Activated CD4-positive, alpha-beta T cell treated with anti-CD3 and anti-CD28 coated beads, Interleukin-2, amount 10 ng/mL, durations not matched to agents 7 days and 5 days (primary cell): ENCODE data around the gene RPL19. TPM values are rescaled to one million over a fixed set of nuclear protein-coding genes. Genes with fewer than 3 reads are reported as not detected.

ENCODE experiments used
- CTCF ChIA-PET: fragments of 350-600 bp; sonication (Branson Sonifier 250); formaldehyde crosslinking; loops from one replicate; lab custom pipeline; 2021; ENCODE audit warnings: antibody characterized with exemption; lab: Charles Lee
- POLR2A ChIA-PET: fragments of 350-600 bp; sonication (Branson Sonifier 250); formaldehyde crosslinking; loops from one replicate; lab custom pipeline; 2021; ENCODE audit warnings: antibody characterized with exemption; lab: Charles Lee
- DNase-seq: peaks from one replicate; pipeline ENCODE4 v3.0.0-alpha.2; 2020
- H3K27ac Mint-ChIP-seq: one replicate; pipeline ENCODE4 v1.8.0; 2021; ENCODE audit warnings: mild to moderate bottlenecking, moderate library complexity, mixed read lengths
- H3K27me3 Mint-ChIP-seq: one replicate; pipeline ENCODE4 v1.8.0; 2021; ENCODE audit warnings: mixed read lengths
- H3K36me3 Mint-ChIP-seq: one replicate; pipeline ENCODE4 v1.8.0; 2021; ENCODE audit warnings: low read depth, mixed read lengths
- H3K4me1 Mint-ChIP-seq: one replicate; pipeline ENCODE4 v1.8.0; 2021; ENCODE audit warnings: mixed read lengths
- H3K4me3 Mint-ChIP-seq: one replicate; pipeline ENCODE4 v1.8.0; 2021; ENCODE audit warnings: mild to moderate bottlenecking, moderate library complexity, mixed read lengths
- H3K9me3 Mint-ChIP-seq: one replicate; pipeline ENCODE4 v1.8.0; 2021; ENCODE audit warnings: mixed read lengths
- total RNA-seq, 2 experiments: library from RNA; stranded (reverse); gene quantifications; one replicate each; pipeline ENCODE4 v1.2.3, GENCODE V29; 2021

Gene RPL19
- total RNA-seq, 2 experiments from 2014 or later, result 1,832 to 1,924 TPM

DNA sequence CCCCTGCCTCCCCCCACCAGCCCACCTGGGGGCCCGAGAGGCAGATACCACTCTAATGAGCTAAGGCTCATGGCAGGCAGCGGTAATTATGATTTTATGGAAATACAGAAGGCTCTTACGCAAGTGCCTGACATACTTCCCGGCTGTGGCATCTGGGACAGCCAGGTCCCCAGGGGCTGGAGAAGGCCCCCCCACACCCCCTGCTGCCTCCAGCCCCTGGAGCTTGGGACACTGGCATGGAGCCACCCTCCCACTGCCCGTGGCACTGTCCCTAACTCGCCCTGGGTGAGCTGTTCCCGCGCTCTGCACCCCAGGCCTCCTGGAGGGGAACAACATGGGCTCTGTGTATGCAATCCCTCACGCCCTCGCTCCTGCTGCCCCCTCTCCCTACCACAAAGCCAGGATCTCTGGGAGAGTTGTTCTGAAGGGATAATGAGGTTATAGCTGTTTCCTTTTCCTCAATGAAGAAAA lies 31.0 kb downstream of the RPL19 start:
- peaks cover under 1% of the 10 kb centered on the region for H3K36me3 Mint-ChIP-seq
- H3K27ac Mint-ChIP-seq, result no peak overlapping the region
- H3K4me1 Mint-ChIP-seq, result peaks cover 15% of the 10 kb centered on the region
- DNase-seq, result no peak
- ChIA-PET POLR2A (no interaction called here), CTCF (interaction anchor here (0.7 to 2.3 kb wide), 9 partner anchors 8 to 77 kb away, joined by 3 to 18 read pairs (median 3); no protein-coding TSS in a partner anchor)
- H3K9me3 Mint-ChIP-seq, result no peaks in the 10 kb centered on the region
- no peak overlapping the region for H3K4me3 Mint-ChIP-seq
- peaks cover 27% of the 10 kb centered on the region for H3K27me3 Mint-ChIP-seq

DNA sequence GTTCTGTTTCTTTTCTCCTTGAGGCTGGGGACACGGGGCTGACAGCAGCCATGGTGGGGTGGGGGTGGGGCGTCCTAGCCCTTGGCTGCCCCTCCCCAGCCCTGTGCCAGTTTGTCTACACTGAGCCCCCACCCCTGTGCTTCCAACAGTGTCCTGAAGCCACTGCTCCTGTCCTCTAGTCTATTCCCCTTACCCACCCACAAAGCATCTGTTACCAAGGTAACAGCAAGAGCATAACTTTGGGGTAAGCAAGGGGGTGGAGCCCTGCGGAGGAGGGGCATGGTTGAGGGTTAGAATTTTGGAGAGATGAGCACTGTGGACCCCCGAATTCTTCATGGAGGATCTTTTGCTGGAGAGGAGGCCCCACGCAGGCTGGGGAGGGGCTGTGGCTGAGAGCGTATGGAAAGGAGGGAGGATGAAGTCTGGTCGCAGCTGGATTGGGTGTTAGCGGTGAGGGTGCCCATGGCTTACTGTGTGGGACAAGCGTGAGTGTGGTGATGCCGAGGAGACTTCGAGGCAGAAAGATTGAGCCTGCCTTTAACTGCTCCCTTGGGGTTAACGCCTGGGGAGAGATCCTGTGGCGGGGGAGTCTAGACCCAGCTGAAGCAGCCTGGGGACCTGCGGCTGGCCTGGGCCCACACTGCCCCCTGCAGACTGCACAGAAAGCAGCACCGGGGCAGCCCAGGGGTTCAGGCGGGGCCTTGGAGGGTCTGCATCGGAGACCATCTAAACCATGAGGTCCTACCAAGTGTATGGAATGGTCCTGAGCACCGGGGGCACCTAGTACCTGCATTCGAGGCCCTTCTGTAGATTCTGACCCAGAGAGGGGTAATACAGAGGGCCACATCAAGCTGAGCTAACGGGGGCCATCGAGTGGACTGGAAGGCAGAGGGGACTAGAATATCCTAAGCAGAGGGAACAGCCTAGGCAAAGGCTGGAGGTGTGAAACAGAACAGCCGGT lies 31.8 kb downstream of the RPL19 start:
- no peaks in the 10 kb centered on the region for H3K9me3 Mint-ChIP-seq
- H3K27ac Mint-ChIP-seq, result no peak overlapping the region
- peaks cover 22% of the 10 kb centered on the region for H3K27me3 Mint-ChIP-seq
- no peak overlapping the region for H3K4me3 Mint-ChIP-seq
- H3K4me1 Mint-ChIP-seq, result peaks cover 14% of the 10 kb centered on the region
- H3K36me3 Mint-ChIP-seq, result no peaks in the 10 kb centered on the region
- DNase-seq, result peak; percentile 56
- CTCF ChIA-PET, result interaction anchor here (0.6 to 2.3 kb wide), 17 partner anchors 8 to 260 kb away, joined by 3 to 18 read pairs (median 4); partner anchors contain the start of gene RPL19
- POLR2A ChIA-PET, result interaction anchor here (1.3 kb wide), 1 partner anchor 32 kb away, joined by 3 read pairs; the partner anchor contains the start of gene RPL19

DNA sequence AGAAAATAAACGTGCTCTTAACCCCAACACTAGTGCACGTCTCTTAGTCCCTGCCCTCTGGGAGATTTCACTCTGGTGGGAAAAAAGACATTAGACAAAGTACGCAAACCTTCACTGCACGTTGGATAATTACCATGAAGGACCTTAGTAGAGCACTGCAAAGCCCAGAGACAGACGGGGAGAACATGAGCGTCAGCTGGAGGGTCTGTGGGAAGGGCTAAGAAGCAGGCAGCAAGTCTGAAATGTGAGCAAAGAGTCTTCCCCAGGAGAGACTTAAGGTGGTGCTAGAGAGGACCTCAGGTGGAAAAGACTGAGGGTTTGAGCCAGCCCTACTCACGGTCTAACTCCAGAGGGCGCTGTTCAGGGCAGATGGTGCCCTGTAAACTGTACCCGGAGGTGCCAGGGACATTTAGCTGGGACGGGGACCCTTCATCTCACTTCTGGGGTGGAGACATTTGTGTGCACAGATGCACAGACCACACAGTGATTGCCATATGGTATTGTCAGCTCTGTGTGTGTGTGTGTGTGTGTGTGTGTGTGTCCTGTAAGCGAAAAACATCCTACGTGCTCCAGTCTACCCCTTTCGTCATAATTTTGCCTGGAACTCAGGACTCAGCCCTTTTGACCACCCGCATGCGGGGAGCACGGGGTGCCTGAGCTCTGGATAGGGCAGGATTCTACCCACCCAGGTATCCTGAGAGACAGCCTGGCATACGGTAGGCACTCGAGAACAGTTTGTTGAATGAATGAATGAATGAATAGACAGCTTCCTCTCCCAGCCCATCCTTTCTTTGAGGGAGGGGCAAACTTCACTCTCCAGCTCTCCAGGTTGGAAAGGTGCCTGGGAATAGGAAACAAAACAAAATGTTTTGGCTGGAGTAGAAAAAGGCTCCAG lies 35.7 kb downstream of the RPL19 start:
- CTCF ChIA-PET, result interaction anchor here (0.6 to 3.7 kb wide), 19 partner anchors 9 to 418 kb away, joined by 3 to 28 read pairs (median 4); partner anchors contain the start of genes CACNB1, RPL19 and STAC2
- no peak overlapping the region for H3K4me3 Mint-ChIP-seq

DNA sequence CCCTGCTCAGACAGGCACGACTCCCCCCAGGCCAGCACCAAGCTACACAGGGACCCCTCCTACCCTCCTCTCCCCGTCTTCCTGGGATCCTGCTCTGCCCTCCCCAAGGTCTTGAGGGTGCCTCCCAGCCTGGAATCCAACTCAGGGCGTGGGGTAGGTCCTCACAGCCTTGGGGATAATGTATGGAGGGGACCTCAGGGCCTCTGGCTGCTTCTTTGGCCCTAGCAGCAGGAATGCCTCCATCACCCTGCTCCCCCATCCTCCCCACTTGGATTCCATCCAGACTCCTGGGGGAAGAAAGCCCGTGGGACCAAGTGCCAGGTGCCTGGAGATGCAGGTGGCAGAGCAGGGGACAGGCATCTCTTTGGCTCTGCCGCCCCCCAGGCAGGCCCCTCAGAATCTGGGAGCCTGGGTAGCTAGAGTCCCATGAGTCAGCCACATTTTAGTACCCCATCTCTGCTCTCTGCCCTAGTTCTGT lies 36.4 kb downstream of the RPL19 start:
- Mint-ChIP-seq H3K4me3 (no peak overlapping the region), H3K27ac (no peak overlapping the region), H3K27me3 (peaks cover 4% of the 10 kb centered on the region), H3K4me1 (peaks cover 34% of the 10 kb centered on the region), H3K36me3 (no peaks in the 10 kb centered on the region), H3K9me3 (no peaks in the 10 kb centered on the region)
- ChIA-PET POLR2A (no interaction called here), CTCF (interaction anchor here (0.5 to 3.7 kb wide), 17 partner anchors 9 to 418 kb away, joined by 3 to 28 read pairs (median 4); partner anchors contain the start of genes RPL19 and STAC2)
- DNase-seq, result no peak

More for the DNA sequence above, 35.7 kb downstream of the RPL19 start:
- Mint-ChIP-seq H3K27me3 (peaks cover 4% of the 10 kb centered on the region), H3K9me3 (no peaks in the 10 kb centered on the region), H3K27ac (no peak overlapping the region), H3K36me3 (no peaks in the 10 kb centered on the region), H3K4me1 (peaks cover 34% of the 10 kb centered on the region)
- DNase-seq, result peak; percentile 67
- POLR2A ChIA-PET, result no interaction called here

DNA sequence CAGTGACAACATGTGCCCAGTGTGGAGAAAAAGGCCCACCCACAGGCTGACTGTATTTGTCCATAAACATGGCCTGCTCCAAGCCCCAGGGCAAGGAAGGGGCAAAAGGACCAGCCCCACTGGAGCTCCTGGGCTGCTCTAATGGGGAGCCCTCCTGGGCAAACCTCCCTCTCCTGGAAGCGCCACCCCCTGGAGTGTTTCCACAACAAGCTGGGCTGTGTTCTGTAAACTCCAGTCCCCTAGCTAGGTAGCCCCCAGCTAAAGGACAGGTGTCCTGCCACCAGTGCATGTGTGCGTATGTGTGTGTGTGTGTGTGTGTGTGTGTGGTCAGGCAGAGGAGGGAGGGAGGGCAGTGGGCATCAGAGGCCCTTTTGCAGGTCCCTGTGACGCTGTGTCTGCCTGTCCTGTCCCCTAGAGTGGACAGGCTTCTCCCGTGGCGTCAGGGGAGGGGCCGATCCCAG lies 36.9 kb downstream of the RPL19 start:
- H3K4me1 Mint-ChIP-seq, result peaks cover 30% of the 10 kb centered on the region
- H3K27me3 Mint-ChIP-seq, result no peaks in the 10 kb centered on the region
- no peaks in the 10 kb centered on the region for H3K9me3 Mint-ChIP-seq
- no peak overlapping the region for H3K4me3 Mint-ChIP-seq
- POLR2A ChIA-PET, result no interaction called here
- no peaks in the 10 kb centered on the region for H3K36me3 Mint-ChIP-seq
- CTCF ChIA-PET, result interaction anchor here (0.5 to 3.7 kb wide), 13 partner anchors 8 to 602 kb away, joined by 3 to 28 read pairs (median 5); partner anchors contain the start of gene RPL19
- no peak for DNase-seq
- H3K27ac Mint-ChIP-seq, result no peak overlapping the region

DNA sequence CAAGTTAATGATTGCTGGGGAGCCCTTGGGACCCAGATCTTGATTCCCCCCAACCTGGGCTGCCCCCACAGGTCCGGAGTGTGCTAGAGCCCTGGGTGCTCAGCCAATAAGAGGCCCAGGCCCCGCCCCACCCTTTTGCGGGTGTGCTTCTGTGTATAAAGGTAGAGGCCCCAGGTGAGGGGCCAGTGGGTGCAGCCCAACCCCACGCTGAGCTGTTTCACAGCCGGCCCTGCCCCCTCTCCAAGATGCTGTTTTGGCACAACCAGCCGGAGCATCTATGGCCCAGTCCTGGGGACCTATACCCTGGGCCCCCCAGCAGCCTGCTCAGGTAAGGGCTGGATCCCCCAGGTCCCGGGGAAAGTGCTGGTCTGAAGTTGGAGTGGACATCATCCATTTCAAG lies 37.5 kb downstream of the RPL19 start:
- no peak overlapping the region for H3K4me3 Mint-ChIP-seq
- no peaks in the 10 kb centered on the region for H3K36me3 Mint-ChIP-seq
- no peak for DNase-seq
- H3K4me1 Mint-ChIP-seq, result peaks cover 27% of the 10 kb centered on the region
- ChIA-PET CTCF (interaction anchor here (0.5 to 2.1 kb wide), 8 partner anchors 12 to 601 kb away, joined by 3 to 10 read pairs (median 6); partner anchors contain the start of gene ARL5C), POLR2A (no interaction called here)
- H3K27ac Mint-ChIP-seq, result no peak overlapping the region
- no peaks in the 10 kb centered on the region for H3K27me3 Mint-ChIP-seq
- H3K9me3 Mint-ChIP-seq, result no peaks in the 10 kb centered on the region

DNA sequence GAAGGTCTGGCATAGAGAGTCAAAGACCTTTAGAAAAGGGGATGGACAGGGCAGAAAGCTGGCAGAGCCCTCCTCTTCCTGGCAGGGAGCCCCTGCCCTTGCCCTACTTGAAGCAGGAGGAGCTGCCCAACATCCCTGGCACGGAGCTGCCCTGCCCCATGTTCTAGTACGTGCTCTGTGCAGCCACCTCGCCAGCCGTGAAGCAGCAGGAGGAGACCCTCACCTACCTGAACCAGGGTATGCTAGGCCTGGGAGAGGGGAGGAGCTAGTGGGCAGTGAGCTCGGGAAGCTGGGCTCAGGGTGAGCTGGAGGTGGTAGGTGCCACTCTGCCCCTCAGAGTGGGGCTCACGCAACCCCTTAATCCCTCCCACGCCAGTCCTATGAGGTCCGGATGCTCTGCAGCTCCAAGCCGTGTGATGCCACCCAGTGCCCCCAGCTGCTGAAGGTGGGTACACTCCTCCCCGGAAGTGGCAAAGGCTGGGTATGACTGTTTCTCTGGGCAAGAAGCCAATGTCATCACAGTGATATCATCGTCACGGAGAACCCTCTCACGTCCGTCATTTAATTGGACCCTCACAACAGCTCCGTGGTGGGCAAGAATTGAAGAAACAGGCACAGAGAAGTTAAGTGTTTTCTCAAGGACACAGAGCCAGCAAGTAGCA lies 38.4 kb downstream of the RPL19 start:
- ChIA-PET POLR2A (no interaction called here), CTCF (interaction anchor here (0.9 to 2.1 kb wide), 7 partner anchors 7 to 337 kb away, joined by 3 to 10 read pairs (median 3); partner anchors contain the start of gene ARL5C)
- H3K4me1 Mint-ChIP-seq, result peaks cover 27% of the 10 kb centered on the region
- no peaks in the 10 kb centered on the region for H3K36me3 Mint-ChIP-seq
- peak overlapping the region; percentile 86 for H3K27ac Mint-ChIP-seq
- no peaks in the 10 kb centered on the region for H3K9me3 Mint-ChIP-seq
- H3K27me3 Mint-ChIP-seq, result no peaks in the 10 kb centered on the region
- peak; percentile 74 for DNase-seq
- peak overlapping the region; percentile 29 for H3K4me3 Mint-ChIP-seq

DNA sequence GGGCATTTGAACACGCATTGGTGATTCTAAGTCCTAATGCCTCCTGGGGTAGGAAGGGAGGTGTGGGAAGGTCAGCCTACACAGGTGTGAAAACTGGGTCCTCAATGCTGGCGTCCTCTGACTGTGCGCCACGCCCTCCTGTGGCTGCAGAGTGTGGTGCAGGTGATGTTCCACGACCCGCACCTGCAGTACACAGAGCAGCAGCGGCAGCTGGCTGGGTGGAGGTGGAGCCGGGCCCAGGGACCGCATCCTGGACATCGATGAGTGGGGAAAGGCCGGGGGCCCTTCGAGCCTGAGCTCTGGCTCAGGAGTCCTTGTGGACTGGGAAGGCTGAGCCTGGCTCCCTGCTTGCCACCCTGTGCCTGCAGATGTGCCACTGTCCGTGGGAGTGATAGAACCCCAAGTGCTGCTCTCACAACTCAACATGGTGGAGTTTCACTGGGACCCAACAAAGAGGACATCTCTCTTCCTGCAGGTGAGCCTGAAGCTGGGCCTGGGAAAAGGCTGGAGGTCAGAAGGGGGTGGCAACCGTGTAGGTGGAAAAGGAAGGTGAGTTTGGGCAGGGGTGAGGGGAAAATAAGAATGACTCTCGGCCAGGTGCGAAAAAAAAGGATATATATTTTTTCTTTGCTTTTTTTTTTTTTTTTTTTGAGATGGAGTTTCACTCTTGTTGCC lies 39.7 kb downstream of the RPL19 start:
- peak overlapping the region; percentile 59 for H3K27ac Mint-ChIP-seq
- DNase-seq, result peak; percentile 68
- ChIA-PET CTCF (interaction anchor here (0.6 to 2.1 kb wide), 8 partner anchors 9 to 75 kb away, joined by 3 to 12 read pairs (median 3); partner anchors contain the start of gene ARL5C), POLR2A (no interaction called here)
- H3K27me3 Mint-ChIP-seq, result no peaks in the 10 kb centered on the region
- H3K4me3 Mint-ChIP-seq, result no peak overlapping the region
- peaks cover 34% of the 10 kb centered on the region for H3K4me1 Mint-ChIP-seq
- H3K9me3 Mint-ChIP-seq, result no peaks in the 10 kb centered on the region
- H3K36me3 Mint-ChIP-seq, result no peaks in the 10 kb centered on the region

DNA sequence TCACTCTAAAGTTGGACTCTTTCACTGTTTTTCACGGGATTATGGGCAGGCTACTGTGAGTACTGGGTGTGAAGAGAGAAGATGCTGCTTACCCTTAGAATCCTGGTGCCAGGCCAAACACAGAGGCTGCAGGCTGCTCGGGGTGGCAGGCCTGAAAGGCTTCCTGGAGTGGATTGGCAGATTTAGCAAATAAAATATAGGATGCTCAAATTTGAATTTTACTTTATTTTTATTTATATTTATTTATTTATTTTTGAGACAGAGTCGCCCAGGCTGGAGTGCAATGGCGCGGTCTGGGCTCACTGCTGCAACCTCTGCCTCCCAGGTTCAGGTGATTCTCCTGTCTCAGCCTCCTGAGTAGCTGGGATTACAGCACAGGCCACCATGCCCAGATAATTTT lies 40.5 kb downstream of the RPL19 start:
- POLR2A ChIA-PET, result no interaction called here
- Mint-ChIP-seq H3K9me3 (no peaks in the 10 kb centered on the region), H3K4me1 (peaks cover 33% of the 10 kb centered on the region), H3K27ac (no peak overlapping the region), H3K4me3 (no peak overlapping the region), H3K36me3 (no peaks in the 10 kb centered on the region), H3K27me3 (no peaks in the 10 kb centered on the region)
- CTCF ChIA-PET, result interaction anchor here (0.7 to 1.9 kb wide), 3 partner anchors 9 to 92 kb away, joined by 3 to 12 read pairs (median 3); no protein-coding TSS in a partner anchor
- no peak for DNase-seq

DNA sequence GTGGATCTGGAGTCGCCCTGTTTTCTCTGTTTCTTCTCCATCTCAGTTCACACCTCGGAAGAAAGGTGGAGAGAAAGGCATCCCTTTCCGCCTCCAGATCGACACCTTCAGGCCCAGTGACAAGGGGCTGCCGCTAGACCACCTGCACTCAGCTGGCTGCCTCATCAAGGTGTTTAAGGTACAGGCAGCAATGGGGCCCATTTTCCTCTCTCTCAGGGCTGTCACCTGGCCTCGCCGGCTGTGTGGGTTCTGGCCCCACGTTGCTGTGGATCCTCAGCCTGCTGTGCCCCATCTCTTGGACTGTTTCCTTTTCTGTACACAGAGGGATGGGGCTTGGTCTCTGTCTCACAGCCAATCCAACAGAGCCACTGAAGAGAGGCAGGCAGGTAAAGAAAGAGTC lies 43.1 kb downstream of the RPL19 start:
- Mint-ChIP-seq H3K27ac (no peak overlapping the region), H3K4me1 (peaks cover 25% of the 10 kb centered on the region), H3K9me3 (no peaks in the 10 kb centered on the region), H3K4me3 (no peak overlapping the region), H3K36me3 (no peaks in the 10 kb centered on the region), H3K27me3 (no peaks in the 10 kb centered on the region)
- CTCF ChIA-PET, result interaction anchor here (0.5 to 1.8 kb wide), 2 partner anchors 11 to 264 kb away, joined by 5 to 13 read pairs; no protein-coding TSS in a partner anchor
- DNase-seq, result no peak
- POLR2A ChIA-PET, result no interaction called here
